Astrocyte (in vitro differentiated cells and primary cell): Measurements from ENCODE around the gene ZNF570.

ENCODE experiments used
- CTCF ChIP-seq: IDR thresholded peaks from 2 replicates; pipeline ENCODE4 v1.5.1; 2011; ENCODE audit warnings: low read depth, mild to moderate bottlenecking, inconsistent platforms, low read length, moderate library complexity; ENCODE audit not compliant: insufficient read depth
- EZH2 ChIP-seq: IDR thresholded peaks from 2 replicates; pipeline ENCODE4 v1.6.1; 2012; ENCODE audit warnings: mild to moderate bottlenecking, low read length, inconsistent platforms; ENCODE audit not compliant: insufficient read depth

- TF ChIP-seq CTCF (no peak), EZH2 (no peak)
These were observed 50.7 kb downstream of the ZNF570 start for GRCh38 chr19:37519890-37520289.
